ENCODE results near the gene PLCB2. TPM values are rescaled to one million over a fixed set of nuclear protein-coding genes. Genes with fewer than 3 reads are reported as not detected.

The PLCB2 gene
- total and polyA plus RNA-seq, 2 donors (not counting 1 experiment from before 2014, with no cell fraction given): 166 to 312 TPM

DNA sequence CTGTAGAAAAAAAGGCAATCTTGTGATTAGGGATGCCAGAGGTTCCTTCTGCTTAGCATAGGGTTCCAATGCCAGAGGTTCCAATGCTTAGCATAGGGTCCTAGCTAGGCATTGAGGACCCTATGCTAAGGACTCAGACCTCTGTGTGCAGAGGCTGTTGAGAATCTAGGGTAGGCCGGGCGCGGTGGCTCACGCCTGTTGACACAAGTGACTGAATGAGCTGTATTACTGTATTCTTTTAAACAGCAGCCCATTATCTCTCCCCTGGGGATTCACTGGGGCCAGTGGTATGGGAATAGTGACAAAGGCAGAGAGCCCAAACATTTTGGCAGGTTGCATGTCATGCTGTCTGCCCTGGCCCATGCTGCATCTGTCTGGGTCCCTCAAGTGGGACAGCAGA, 52.7 kb downstream of the PLCB2 start:
- POLR2A ChIA-PET: no interaction called here
- peaks cover 0 to 6% (median 0%) of the 10 kb centered on the region in 3 donors for H3K9me3 ChIP-seq (ENCODE audit: control extremely low read depth in 1 of 3, control insufficient read depth in 2 of 3, insufficient read depth in 1 of 3, low read length in 2 of 3)
- peaks cover 10 to 17% of the 10 kb centered on the region in 2 donors for H3K4me1 ChIP-seq (ENCODE audit: control insufficient read depth in 2 of 2, insufficient read depth in 2 of 2, low read length in 2 of 2)
- H4K20me1 ChIP-seq (ENCODE audit: control insufficient read depth, insufficient read depth, low read length, poor library complexity, severe bottlenecking): no peaks in the 10 kb centered on the region
- Mint-ChIP-seq H3K9me3 (ENCODE audit: insufficient read depth) (no peaks in the 10 kb centered on the region), H3K27me3 (peaks cover 27% of the 10 kb centered on the region), H3K27ac (no peak overlapping the region), H3K4me1 (peaks cover 10% of the 10 kb centered on the region), H3K4me3 (no peak overlapping the region)
- no peak overlapping the region for H3K4me2 ChIP-seq (replicated peaks; ENCODE audit: low read depth, low read length, poor library complexity, severe bottlenecking)
- H3K9ac ChIP-seq (ENCODE audit: low read length): no peak overlapping the region
- peaks cover 0 to 33% (median 12%) of the 10 kb centered on the region in 4 experiments for H3K27me3 ChIP-seq (replicated peaks in 1 of 4; ENCODE audit: control extremely low read depth in 1 of 4, control insufficient read depth in 3 of 4, insufficient read depth in 4 of 4, low read length in 3 of 4)
- no peaks in the 10 kb centered on the region for H3K36me3 ChIP-seq (replicated peaks in 1 of 2; ENCODE audit: control extremely low read depth in 1 of 2, control insufficient read depth in 1 of 2, extremely low read depth in 1 of 2, insufficient read depth in 2 of 2, low read length in 1 of 2)
- no peak overlapping the region for H3K4me3 ChIP-seq (ENCODE audit: control extremely low read depth in 1 of 5, extremely low read depth in 1 of 5, insufficient read depth in 1 of 5, low read depth in 2 of 5, low read length in 4 of 5)
- H3K27ac ChIP-seq (ENCODE audit: low read length in 2 of 2): no peak overlapping the region
- WGBS (ENCODE audit: insufficient coverage): no CpG with 5 or more reads among the region's 4 CpGs
- TF ChIP-seq, protein P1, sequence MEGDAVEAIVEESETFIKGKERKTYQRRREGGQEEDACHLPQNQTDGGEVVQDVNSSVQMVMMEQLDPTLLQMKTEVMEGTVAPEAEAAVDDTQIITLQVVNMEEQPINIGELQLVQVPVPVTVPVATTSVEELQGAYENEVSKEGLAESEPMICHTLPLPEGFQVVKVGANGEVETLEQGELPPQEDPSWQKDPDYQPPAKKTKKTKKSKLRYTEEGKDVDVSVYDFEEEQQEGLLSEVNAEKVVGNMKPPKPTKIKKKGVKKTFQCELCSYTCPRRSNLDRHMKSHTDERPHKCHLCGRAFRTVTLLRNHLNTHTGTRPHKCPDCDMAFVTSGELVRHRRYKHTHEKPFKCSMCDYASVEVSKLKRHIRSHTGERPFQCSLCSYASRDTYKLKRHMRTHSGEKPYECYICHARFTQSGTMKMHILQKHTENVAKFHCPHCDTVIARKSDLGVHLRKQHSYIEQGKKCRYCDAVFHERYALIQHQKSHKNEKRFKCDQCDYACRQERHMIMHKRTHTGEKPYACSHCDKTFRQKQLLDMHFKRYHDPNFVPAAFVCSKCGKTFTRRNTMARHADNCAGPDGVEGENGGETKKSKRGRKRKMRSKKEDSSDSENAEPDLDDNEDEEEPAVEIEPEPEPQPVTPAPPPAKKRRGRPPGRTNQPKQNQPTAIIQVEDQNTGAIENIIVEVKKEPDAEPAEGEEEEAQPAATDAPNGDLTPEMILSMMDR (IDR thresholded peaks at IDR 0.05): no peak
- TF ChIP-seq EZH2 (IDR thresholded peaks at IDR 0.05; ENCODE audit: borderline replicate concordance, insufficient read depth, low read depth, low read length, poor library complexity, severe bottlenecking): no peak
- ATAC-seq (ENCODE audit: low read depth) (no peak), DNase-seq (no peak)
- H2AFZ ChIP-seq (ENCODE audit: insufficient read depth, low read depth, low read length, poor library complexity, severe bottlenecking): no peak overlapping the region
- CTCF ChIA-PET: interaction anchor here (0.6 to 1.6 kb wide), 3 partner anchors 19 to 38 kb away, joined by 3 to 5 read pairs (median 4); no protein-coding TSS in a partner anchor
- intact Hi-C loops (cut with micrococcal nuclease): no loop called here
- no peaks in the 10 kb centered on the region for H3K79me2 ChIP-seq (ENCODE audit: control insufficient read depth, insufficient read depth, low read length)

DNA sequence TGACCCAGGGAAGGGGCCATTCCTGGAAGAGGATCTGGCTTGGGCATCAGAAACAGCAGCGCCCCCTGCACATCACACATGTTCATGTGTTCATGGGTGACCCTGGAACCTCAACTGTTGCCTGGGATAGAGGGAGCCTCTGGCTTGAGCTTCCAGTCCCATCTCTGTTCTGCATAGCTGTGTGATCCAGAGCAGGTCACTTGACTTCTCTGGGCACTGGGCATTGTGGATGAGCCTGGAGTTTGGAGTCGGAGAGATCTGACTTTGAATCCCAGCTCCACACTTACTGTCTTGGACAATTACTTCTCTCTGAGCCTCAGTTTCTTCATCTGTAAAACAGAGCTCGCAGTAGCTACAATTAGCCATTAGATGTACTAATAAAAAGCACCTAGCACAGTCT, 53.3 kb downstream of the PLCB2 start:
- Mint-ChIP-seq H3K9me3 (ENCODE audit: insufficient read depth) (no peaks in the 10 kb centered on the region), H3K27ac (no peak overlapping the region), H3K4me1 (peaks cover 10% of the 10 kb centered on the region), H3K27me3 (peaks cover 27% of the 10 kb centered on the region), H3K4me3 (no peak overlapping the region)
- TF ChIP-seq EZH2 (IDR thresholded peaks at IDR 0.05; ENCODE audit: borderline replicate concordance, insufficient read depth, low read depth, low read length, poor library complexity, severe bottlenecking): no peak
- TF ChIP-seq, protein P1 (IDR thresholded peaks at IDR 0.05): no peak
- ChIA-PET CTCF (interaction anchor here (0.6 to 1.6 kb wide), 3 partner anchors 20 to 37 kb away, joined by 3 to 5 read pairs (median 4); no protein-coding TSS in a partner anchor), POLR2A (no interaction called here)
- H2AFZ ChIP-seq (ENCODE audit: insufficient read depth, low read depth, low read length, poor library complexity, severe bottlenecking): no peak overlapping the region
- H3K4me1 ChIP-seq (ENCODE audit: control insufficient read depth in 2 of 2, insufficient read depth in 2 of 2, low read length in 2 of 2): peaks cover 10 to 17% of the 10 kb centered on the region in 2 donors
- H3K36me3 ChIP-seq (replicated peaks in 1 of 2; ENCODE audit: control extremely low read depth in 1 of 2, control insufficient read depth in 1 of 2, extremely low read depth in 1 of 2, insufficient read depth in 2 of 2, low read length in 1 of 2): no peaks in the 10 kb centered on the region
- peaks cover 0 to 35% (median 12%) of the 10 kb centered on the region in 4 experiments for H3K27me3 ChIP-seq (replicated peaks in 1 of 4; ENCODE audit: control extremely low read depth in 1 of 4, control insufficient read depth in 3 of 4, insufficient read depth in 4 of 4, low read length in 3 of 4)
- 89% methylated on average over 2 of the region's 3 CpGs for WGBS (ENCODE audit: insufficient coverage)
- DNase-seq: no peak
- intact Hi-C loops (cut with micrococcal nuclease): no loop called here
- H3K4me2 ChIP-seq (replicated peaks; ENCODE audit: low read depth, low read length, poor library complexity, severe bottlenecking): no peak overlapping the region
- H3K4me3 ChIP-seq (ENCODE audit: control extremely low read depth in 1 of 5, extremely low read depth in 1 of 5, insufficient read depth in 1 of 5, low read depth in 2 of 5, low read length in 4 of 5): no peak overlapping the region
- ATAC-seq (ENCODE audit: low read depth): no peak
- peaks cover 0 to 6% (median 0%) of the 10 kb centered on the region in 3 donors for H3K9me3 ChIP-seq (ENCODE audit: control extremely low read depth in 1 of 3, control insufficient read depth in 2 of 3, insufficient read depth in 1 of 3, low read length in 2 of 3)
- no peaks in the 10 kb centered on the region for H3K79me2 ChIP-seq (ENCODE audit: control insufficient read depth, insufficient read depth, low read length)
- no peak overlapping the region for H3K27ac ChIP-seq (ENCODE audit: low read length in 2 of 2)
- no peaks in the 10 kb centered on the region for H4K20me1 ChIP-seq (ENCODE audit: control insufficient read depth, insufficient read depth, low read length, poor library complexity, severe bottlenecking)
- no peak overlapping the region for H3K9ac ChIP-seq (ENCODE audit: low read length)
